ENCODE data around the gene CLCN2. TPM values are rescaled to one million over a fixed set of nuclear protein-coding genes. Genes with fewer than 3 reads are reported as not detected.
"Not testable (repeated sequence)": the region's sequence is repeated elsewhere in the genome, so short reads cannot be mapped to it uniquely, and the experiment has no call there.

CLCN2 gene
- total RNA-seq, 1 experiment from 2014 or later, result 3.3 TPM

DNA sequence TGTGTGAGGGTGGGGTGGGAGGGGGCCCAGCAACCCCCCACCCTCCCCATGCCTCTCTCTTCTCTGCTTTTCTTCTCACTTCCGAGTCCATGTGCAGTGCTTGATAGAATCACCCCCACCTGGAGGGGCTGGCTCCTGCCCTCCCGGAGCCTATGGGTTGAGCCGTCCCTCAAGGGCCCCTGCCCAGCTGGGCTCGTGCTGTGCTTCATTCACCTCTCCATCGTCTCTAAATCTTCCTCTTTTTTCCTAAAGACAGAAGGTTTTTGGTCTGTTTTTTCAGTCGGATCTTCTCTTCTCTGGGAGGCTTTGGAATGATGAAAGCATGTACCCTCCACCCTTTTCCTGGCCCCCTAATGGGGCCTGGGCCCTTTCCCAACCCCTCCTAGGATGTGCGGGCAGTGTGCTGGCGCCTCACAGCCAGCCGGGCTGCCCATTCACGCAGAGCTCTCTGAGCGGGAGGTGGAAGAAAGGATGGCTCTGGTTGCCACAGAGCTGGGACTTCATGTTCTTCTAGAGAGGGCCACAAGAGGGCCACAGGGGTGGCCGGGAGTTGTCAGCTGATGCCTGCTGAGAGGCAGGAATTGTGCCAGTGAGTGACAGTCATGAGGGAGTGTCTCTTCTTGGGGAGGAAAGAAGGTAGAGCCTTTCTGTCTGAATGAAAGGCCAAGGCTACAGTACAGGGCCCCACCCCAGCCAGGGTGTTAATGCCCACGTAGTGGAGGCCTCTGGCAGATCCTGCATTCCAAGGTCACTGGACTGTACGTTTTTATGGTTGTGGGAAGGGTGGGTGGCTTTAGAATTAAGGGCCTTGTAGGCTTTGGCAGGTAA lies 15.9 kb downstream of the CLCN2 start:
- DNase-seq (ENCODE audit: low spot score), result peak; percentile 85

DNA sequence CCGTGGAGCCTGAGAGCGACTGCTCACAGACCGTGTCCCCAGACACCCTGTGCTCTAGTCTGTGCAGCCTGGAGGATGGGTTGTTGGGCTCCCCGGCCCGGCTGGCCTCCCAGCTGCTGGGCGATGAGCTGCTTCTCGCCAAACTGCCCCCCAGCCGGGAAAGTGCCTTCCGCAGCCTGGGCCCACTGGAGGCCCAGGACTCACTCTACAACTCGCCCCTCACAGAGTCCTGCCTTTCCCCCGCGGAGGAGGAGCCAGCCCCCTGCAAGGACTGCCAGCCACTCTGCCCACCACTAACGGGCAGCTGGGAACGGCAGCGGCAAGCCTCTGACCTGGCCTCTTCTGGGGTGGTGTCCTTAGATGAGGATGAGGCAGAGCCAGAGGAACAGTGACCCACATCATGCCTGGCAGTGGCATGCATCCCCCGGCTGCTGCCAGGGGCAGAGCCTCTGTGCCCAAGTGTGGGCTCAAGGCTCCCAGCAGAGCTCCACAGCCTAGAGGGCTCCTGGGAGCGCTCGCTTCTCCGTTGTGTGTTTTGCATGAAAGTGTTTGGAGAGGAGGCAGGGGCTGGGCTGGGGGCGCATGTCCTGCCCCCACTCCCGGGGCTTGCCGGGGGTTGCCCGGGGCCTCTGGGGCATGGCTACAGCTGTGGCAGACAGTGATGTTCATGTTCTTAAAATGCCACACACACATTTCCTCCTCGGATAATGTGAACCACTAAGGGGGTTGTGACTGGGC lies 16.7 kb downstream of the CLCN2 start:
- DNase-seq (ENCODE audit: low spot score), result no peak

DNA sequence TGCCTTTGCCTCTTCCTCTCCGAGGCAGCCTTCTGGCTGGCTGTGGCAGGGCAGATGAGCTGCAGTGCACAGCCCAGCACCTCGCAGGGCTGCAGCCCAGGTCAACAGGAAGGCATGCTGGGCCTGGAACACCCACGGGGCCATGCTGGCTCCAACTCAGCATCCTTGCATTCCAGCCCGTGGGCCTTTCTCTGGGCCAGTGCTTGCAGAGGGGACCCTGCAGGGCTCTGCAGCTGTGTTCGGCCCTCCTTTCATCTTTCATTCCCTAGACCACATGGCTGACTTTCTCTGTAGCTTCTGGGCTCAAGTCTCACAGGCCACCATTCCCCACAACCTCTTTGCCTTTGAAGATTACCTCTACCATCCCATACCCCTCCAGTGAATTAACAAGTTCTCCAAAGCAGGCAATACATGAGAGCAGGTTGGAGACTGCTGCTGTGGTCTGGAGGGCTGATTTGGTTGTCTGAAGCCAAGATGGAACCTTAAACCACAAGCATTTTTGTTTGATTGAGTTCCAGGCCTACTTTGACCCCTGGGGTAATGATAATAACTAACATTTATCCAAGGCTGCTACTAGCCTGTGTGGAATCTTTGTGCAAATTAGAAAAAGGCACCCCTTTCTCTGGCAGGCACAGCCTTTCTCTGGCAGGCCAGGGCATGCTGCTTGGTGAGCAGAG lies 18.1 kb downstream of the CLCN2 start:
- DNase-seq (ENCODE audit: low spot score), result no peak

DNA sequence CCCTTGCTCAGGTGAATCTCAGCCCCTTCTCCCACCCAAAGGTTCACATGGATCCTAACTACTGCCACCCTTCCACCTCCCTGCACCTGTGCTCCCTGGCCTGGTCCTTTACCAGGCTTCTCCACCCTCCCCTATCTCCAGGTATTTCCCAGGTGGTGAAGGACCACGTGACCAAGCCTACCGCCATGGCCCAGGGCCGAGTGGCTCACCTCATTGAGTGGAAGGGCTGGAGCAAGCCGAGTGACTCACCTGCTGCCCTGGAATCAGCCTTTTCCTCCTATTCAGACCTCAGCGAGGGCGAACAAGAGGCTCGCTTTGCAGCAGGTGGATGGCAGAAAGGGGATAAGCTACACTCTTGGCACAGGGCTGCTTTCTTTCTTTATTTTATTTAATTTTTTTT lies 19.5 kb downstream of the CLCN2 start:
- no peak for DNase-seq (ENCODE audit: low spot score)

DNA sequence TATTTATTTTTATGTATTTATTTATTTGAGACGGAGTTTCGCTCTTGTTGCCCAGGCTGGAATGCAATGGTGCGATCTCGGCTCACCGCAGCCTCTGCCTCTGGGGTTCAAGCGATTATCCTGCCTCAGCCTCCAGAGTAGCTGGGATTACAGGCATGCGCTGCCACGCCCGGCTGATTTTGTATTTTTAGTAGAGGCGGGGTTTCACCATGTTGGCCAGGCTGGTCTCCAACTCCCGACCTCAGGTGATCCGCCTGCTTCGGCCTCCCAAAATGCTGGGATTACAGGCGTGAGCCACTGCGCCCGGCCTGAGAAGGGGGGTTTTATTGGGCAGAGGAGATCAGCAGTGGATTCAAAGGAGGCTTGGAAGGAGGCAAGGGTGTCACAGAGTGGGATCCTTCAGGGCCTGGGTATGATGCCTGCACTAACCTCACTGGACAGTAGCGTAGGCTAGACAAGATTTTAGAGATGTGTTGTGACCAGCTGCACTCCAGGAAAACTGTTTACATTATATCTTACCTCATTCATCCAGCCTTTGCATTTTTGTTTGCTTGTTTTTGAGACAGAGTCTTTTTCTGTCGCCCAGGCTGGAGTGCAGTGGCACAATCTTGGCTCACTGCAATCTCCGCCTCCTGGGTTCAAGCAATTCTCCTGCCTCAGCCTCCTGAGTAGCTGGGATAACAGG lies 21.8 kb downstream of the CLCN2 start:
- DNase-seq (ENCODE audit: low spot score), result not testable (repeated sequence)

DNA sequence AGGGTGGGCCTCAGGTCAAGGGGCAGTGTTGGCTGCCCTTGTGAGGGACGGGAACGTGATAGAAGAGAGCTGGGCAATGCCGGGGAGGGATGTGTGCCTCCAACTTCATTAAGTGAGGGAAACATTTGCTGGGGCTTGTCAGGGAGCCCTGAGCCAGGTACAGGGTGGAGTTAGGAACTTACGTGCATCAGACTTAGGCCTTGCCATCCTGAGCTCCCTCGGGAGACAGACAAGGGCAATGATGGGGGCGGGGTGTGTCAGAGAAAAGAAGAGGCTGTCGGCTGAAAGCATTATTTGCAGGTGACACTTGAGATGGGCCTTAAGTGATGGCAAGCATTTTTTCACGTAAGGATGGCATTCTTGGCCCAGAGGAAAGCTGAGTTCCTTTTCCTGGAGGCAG lies 22.4 kb downstream of the CLCN2 start:
- no peak for DNase-seq (ENCODE audit: low spot score)

DNA sequence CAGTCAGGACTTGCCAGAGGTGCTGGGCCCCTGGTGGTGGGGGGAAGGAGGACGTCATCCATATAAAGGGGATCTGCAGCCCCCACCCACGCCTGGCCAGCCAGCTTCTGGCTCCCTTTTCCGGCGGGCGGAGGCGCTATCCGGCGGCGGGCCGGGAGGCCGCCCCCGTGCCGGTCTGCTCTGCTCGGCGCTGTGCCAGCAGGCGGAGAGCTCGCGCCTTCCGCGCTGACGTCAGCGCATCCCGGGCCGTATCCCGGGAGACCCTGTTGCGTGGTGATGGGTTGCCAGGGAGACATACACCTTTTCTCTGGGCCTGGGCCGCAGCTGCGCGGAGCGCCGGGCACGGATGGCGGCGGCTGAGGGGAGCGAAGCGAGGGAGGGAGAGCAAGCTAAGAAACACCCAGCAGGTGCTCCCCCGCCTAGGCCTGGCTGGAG lies 22.9 kb downstream of the CLCN2 start:
- DNase-seq (ENCODE audit: low spot score), result no peak

DNA sequence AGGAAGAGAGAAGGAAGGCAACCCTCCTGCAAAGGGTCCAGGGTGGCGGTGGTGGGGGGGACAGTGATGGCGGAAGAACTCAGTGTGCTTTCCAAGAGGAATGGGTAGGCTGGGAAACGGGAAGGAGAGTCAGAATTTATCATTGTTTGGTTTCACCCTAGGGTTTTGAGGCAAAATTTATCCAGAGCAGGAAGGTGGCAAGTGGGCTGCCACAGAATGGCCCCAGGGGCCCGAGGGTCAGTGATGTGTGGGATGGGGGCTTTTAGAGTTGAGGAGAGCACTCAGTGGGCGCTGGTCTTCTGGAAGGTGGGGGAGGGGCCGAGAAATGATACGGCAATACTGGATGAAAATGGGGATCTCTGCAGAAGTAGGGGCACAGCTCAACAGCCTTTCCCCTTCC lies 23.4 kb downstream of the CLCN2 start:
- no peak for DNase-seq (ENCODE audit: low spot score)

DNA sequence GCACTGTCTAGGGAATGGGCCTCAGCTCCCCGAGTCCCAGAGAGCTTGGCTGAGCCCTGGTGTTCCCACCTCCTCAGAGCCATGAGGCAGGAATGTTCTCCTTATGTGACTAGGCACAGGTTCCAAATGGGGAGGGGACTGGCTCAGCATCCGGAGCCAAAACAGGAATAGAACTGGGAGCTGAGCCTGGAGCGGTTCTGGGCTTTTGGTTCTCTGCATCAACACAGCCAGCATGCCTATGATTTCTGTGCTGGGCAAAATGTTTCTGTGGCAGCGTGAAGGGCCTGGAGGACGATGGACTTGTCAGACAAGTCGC lies 24.0 kb downstream of the CLCN2 start, which contains the start of gene FAM131A:
TSS of gene FAM131A (plus strand) at position 202 of the 316 bp plus-strand sequence. CDS start at position 233, 31 bp downstream.
- DNase-seq (ENCODE audit: low spot score), result no peak

DNA sequence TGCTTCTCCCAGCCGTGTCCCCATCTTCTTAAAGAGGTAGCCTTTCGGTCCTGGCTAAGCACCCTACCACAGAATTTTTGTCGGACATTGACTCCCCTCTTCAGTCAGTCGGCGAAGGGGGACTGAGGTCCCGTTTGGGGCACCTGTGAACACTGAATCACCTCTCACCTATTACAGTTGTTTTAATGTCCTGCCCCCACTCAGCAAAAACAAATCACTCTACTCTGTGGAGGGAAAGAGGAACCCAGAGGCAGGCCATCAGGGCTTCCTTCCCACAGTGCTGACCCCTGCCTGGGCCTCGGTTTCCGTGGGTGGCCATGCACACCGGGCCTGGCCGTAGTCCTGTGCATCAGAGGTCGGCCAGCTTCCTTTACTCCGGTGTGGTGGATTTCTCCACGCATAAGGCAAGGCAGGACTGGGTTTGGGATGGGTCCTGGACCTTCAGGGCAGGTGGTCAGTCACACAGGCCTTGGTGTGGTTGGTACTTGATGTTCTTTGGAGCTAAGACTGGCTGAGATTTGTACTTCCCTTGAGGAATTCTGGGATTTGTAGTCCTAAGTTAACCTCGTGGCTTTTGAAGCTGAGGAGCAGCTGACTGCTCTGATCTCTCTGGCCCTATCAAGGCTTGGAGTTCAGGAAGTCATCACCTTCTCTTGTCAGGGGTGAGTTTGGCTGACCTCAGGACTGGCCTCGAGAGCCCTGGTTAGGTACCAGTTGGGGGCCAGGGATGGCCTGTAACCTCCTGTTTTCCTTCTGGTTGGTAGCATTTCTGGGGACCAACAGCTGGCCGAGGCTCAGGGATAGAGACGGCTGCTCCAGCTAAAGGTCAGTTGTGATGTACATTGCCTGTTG lies 24.6 kb downstream of the CLCN2 start:
- DNase-seq (ENCODE audit: low spot score), result no peak

DNA sequence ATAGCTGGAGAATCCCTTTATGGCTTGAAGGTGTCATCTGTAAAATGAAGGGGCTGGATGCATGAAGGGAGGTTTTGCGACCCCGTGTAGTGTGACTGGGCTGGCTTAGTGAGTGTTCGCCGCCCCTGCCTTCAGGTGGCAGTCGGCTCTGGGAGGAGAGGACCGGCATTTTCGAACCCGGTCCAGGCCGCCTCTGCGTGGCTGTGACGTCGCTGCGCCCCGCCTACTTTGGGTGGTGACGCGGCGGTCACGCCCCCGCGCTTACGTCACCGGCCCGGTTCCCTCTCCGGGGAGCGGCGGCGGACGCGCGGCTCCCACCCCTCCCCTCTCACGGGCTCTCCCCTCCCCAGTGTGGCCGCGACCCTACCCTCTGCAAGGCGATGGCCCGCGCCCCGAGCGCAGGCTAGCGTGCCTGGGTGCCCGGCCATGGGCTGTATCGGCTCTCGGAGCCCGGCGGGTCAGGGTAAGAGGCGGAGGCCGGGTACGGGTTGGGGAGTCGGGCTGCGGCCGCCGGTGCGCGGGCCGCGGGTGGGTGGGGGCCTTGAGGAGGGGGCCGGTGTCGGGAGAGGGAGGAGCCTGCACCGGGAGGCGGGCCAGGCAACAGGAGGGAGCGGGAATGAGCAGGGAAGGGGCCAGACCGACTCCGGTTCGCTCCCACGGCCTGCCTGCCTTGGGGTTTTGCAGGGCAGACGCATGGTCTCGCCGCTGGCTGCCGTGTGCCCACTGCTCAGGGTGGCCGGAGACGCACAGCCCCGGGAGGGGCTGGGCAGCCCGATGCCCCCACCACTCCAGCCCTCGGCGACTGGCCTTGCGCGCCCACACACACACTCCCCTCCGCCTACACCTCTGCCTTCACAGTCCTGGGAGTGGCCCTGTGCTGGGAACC lies 25.5 kb downstream of the CLCN2 start:
- peak; percentile 75 for DNase-seq (ENCODE audit: low spot score)

DNA sequence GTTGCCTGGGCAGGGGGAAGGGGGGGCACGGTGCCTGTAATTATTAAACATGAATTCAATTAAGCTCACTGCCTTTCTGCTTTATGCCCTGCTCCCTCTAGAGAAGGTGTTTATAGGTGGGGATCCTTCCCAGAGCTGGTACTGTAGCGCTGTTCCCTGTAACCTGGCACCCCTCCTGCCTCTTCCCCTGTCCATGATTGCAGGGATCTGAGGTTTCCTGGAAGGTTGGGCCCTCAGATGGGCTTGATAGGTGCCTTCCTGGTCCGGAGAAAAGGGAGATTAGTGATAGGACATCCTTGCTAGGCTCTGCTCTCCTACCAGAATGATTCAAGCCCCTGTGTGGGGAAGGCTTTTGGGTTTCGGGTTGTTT lies 26.1 kb downstream of the CLCN2 start:
- peak; percentile 43 for DNase-seq (ENCODE audit: low spot score)

DNA sequence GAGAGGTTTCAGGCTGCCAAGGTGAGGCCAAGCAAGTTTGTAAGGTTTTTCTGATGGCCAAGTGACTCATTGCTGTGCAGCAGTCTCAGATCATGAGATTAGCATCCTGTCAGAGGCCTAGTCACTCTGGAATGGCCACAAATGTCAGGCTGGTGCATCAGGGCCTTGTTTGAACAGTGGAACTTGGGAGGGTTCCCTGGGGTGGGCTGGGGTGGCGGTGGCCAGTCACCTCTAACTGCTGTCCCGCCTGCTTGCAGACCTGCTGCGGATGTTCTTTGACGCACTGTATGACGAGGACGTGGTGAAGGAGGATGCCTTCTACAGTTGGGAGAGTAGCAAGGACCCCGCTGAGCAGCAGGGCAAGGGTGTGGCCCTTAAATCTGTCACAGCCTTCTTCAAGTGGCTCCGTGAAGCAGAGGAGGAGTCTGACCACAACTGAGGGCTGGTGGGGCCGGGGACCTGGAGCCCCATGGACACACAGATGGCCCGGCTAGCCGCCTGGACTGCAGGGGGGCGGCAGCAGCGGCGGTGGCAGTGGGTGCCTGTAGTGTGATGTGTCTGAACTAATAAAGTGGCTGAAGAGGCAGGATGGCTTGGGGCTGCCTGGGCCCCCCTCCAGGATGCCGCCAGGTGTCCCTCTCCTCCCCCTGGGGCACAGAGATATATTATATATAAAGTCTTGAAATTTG lies 26.8 kb downstream of the CLCN2 start:
- DNase-seq (ENCODE audit: low spot score), result peak; percentile 67

DNA sequence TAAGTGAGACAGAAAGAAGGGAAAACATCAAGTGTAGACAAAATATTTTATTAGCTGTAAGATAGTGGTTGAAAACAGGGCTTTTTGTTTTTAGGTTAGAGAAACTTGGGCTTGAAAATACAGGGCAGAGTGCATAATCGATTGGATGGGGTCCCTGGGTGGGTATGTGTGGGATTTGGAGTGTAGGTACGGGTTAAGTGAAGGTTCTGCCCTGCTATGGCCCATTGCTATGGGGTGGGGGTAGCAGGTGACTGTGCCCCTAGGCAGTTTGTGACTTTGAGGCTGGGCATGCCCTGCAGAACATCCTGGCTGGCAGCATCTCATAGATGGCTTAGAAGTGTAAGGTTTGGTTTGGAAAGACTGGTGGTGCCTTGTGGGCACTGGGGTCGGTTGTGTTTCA lies 27.7 kb downstream of the CLCN2 start:
- DNase-seq (ENCODE audit: low spot score), result no peak

DNA sequence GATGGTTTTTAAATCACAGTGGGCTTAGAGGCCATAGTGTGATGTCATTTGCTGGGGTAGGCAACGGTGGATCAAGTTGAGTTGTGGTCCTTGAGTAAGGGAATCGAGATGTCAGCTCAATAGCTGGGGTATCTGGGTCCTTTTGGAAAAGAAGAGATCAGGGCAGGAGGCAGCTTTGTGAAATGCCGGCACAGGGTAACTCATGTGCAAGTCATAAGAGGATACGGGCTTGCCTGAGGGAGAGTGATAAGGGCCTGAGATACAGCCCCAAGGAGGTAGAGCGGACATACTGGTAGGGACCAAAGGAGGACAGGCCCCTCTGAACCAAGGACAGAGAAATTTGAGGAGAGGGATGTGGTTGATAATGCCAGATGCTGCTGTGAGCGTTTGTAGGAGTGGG lies 28.2 kb downstream of the CLCN2 start:
- DNase-seq (ENCODE audit: low spot score), result no peak

DNA sequence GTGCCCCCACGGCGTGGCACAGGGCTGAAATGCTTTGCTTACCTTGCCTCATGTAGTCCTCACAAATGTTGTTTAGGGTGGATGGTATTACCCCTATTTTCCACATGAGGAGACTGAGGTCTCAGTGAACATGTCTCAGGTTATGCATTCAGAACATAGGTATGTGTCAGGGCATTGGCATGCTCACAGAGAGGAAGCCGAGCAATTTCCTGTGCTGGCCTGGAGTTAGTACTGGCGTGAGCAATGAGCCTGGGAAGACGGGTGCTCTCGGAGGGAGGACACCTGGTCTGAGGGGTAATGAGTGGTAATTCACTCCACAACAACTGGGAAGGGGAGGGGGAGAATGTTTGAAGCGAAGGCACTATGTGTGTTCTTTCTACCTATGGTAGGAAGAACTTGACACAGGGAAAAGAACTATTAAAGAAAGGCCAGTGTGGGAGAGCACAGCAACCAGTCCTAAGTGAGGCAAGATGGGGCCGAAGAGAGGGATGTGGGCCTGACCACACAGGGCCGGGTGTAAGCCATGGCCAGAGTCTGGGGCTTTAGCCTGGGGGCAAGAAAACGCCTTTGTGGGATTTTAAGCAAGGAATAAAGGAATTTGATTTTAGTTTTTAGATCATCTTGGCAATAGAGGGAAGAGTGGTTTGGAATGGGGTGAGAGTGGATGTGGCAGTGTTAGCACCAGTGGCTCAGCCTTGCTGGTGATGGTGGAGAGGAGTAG lies 28.9 kb downstream of the CLCN2 start:
- peak; percentile 57 for DNase-seq (ENCODE audit: low spot score)

DNA sequence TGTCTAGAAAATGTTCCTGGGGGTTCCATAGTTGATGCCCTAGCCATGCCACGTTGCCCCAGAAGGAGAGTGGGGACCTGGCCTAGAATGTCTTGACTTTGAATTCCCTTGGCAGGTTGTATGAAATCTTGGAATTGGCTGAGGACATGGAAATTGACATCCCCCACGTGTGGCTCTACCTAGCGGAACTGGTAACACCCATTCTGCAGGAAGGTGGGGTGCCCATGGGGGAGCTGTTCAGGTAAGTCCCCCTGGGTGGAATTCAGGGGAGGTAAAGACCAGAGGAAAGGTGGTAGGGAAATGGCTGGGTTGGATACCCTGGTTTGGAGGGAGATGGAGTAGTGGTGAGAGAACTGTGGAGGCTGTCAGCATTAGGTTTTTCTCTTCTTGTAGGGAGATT lies 32.9 kb downstream of the CLCN2 start:
- no peak for DNase-seq (ENCODE audit: low spot score)

DNA sequence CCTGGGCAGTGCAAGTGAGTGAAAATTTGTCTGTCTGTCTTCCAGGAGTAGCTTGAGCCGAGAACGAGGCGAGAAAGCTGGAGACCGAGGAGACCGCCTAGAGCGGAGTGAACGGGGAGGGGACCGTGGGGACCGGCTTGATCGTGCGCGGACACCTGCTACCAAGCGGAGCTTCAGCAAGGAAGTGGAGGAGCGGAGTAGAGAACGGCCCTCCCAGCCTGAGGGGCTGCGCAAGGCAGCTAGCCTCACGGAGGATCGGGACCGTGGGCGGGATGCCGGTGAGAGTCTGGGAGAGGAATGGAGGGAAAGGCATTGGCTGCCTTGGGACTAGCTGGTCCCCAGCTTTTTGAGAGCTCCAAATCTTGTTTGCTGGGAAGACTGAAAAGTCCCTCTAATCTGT lies 34.2 kb downstream of the CLCN2 start:
- no peak for DNase-seq (ENCODE audit: low spot score)

Data from H4 (cell line).